ENCODE measurements around the gene SPRY4. TPM values are rescaled to one million over a fixed set of nuclear protein-coding genes. Genes with fewer than 3 reads are reported as not detected.

The SPRY4 gene
- total and polyA plus RNA-seq, 2 of the 13 experiments (the other 11 are each of a cell fraction or from before 2014, with no cell fraction given): 8.9 to 17.8 TPM

DNA sequence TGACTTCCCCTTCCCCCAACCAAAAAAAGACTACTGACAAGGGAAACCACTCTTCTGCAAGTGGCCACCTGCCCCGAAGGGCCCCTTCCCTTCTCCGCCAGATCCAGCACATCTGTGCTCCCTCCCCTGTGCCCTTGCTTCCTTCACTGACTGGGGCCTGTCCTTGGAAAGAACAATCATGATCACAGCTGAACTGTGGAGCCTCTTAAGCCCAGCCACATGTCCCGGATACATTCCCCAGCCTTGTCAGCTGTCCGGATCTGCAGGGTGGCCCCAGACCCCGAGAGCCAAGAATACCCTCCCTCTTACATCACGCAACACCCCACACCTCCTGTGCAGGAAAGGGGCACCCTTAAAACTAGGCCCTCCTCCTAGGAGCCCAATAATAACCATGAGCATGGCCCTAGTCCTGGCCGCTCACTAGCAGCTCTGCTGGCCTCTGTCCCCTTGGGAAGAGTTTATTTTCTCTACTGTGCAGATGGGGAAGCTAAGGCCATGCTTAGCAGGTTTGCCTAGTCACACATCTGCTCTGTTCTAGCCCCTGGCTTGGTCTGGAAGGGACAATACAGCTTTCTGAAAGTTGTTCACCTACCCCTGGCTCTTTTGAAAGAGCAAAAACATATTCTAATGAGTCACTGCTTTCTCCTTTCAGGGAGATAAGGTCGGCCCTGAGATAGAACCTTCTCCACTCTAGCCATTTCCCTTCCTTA, 3.8 kb downstream of the SPRY4 start (continued):
- TF ChIP-seq, protein P1, sequence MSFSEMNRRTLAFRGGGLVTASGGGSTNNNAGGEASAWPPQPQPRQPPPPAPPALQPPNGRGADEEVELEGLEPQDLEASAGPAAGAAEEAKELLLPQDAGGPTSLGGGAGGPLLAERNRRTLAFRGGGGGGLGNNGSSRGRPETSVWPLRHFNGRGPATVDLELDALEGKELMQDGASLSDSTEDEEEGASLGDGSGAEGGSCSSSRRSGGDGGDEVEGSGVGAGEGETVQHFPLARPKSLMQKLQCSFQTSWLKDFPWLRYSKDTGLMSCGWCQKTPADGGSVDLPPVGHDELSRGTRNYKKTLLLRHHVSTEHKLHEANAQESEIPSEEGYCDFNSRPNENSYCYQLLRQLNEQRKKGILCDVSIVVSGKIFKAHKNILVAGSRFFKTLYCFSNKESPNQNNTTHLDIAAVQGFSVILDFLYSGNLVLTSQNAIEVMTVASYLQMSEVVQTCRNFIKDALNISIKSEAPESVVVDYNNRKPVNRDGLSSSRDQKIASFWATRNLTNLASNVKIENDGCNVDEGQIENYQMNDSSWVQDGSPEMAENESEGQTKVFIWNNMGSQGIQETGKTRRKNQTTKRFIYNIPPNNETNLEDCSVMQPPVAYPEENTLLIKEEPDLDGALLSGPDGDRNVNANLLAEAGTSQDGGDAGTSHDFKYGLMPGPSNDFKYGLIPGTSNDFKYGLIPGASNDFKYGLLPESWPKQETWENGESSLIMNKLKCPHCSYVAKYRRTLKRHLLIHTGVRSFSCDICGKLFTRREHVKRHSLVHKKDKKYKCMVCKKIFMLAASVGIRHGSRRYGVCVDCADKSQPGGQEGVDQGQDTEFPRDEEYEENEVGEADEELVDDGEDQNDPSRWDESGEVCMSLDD (CRISPR knock-in tag; IDR thresholded peaks at IDR 0.05; ENCODE audit: borderline replicate concordance): peak; percentile 61; the same call in 1 of the 2 replicates
- no peak for TF ChIP-seq RXRB (CRISPR knock-in tag; IDR thresholded peaks at IDR 0.05; ENCODE audit: borderline replicate concordance)

GRCh38 chr5:142320430-142320738, 4.4 kb downstream of the SPRY4 start:
- H3K27ac ChIP-seq (ENCODE audit: extremely low read length, insufficient read depth, low read length): peak overlapping the region; percentile 54
- POLR2A ChIA-PET: interaction anchor here (0.6 to 10.3 kb wide), 6 partner anchors 13 to 694 kb away, joined by 3 to 122 read pairs (median 4); no protein-coding TSS in a partner anchor
- intact Hi-C loops (cut with micrococcal nuclease; ENCODE audit: unreplicated experiment): loop anchor here (1.0 to 5.0 kb wide), 2 partner anchors 67 to 153 kb away; no protein-coding TSS in a partner anchor
- TF ChIP-seq TMF1 (CRISPR knock-in tag; IDR thresholded peaks at IDR 0.05; ENCODE audit: low read depth) (no peak), DPF2 (CRISPR knock-in tag; IDR thresholded peaks at IDR 0.05; ENCODE audit: borderline replicate concordance, low read depth) (no peak), DMAP1 (CRISPR knock-in tag; IDR thresholded peaks at IDR 0.05) (no peak), SSRP1 (CRISPR knock-in tag; IDR thresholded peaks at IDR 0.05) (0 out of 2 replicates have a peak, but pooled peaks have one; percentile 37), RBFOX2 (IDR thresholded peaks at IDR 0.05; ENCODE audit: low read depth, low read length) (peak; percentile 34; the same call in 1 of the 2 replicates), SATB2 (CRISPR knock-in tag; IDR thresholded peaks at IDR 0.05) (no peak), SOX13 (IDR thresholded peaks at IDR 0.05) (no peak), SOX13 (CRISPR knock-in tag; conservative IDR thresholded peaks at IDR 0.05 in 1 of 2, IDR thresholded peaks at IDR 0.05 in 1 of 2) (peak in 1 of 2 experiments; percentile 27; a peak in 1 of 4 replicates)
- TF ChIP-seq, protein P2, sequence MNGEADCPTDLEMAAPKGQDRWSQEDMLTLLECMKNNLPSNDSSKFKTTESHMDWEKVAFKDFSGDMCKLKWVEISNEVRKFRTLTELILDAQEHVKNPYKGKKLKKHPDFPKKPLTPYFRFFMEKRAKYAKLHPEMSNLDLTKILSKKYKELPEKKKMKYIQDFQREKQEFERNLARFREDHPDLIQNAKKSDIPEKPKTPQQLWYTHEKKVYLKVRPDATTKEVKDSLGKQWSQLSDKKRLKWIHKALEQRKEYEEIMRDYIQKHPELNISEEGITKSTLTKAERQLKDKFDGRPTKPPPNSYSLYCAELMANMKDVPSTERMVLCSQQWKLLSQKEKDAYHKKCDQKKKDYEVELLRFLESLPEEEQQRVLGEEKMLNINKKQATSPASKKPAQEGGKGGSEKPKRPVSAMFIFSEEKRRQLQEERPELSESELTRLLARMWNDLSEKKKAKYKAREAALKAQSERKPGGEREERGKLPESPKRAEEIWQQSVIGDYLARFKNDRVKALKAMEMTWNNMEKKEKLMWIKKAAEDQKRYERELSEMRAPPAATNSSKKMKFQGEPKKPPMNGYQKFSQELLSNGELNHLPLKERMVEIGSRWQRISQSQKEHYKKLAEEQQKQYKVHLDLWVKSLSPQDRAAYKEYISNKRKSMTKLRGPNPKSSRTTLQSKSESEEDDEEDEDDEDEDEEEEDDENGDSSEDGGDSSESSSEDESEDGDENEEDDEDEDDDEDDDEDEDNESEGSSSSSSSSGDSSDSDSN (CRISPR knock-in tag; IDR thresholded peaks at IDR 0.05): peak; percentile 8; the same call in 1 of the 2 replicates
- TF ChIP-seq, protein P3, sequence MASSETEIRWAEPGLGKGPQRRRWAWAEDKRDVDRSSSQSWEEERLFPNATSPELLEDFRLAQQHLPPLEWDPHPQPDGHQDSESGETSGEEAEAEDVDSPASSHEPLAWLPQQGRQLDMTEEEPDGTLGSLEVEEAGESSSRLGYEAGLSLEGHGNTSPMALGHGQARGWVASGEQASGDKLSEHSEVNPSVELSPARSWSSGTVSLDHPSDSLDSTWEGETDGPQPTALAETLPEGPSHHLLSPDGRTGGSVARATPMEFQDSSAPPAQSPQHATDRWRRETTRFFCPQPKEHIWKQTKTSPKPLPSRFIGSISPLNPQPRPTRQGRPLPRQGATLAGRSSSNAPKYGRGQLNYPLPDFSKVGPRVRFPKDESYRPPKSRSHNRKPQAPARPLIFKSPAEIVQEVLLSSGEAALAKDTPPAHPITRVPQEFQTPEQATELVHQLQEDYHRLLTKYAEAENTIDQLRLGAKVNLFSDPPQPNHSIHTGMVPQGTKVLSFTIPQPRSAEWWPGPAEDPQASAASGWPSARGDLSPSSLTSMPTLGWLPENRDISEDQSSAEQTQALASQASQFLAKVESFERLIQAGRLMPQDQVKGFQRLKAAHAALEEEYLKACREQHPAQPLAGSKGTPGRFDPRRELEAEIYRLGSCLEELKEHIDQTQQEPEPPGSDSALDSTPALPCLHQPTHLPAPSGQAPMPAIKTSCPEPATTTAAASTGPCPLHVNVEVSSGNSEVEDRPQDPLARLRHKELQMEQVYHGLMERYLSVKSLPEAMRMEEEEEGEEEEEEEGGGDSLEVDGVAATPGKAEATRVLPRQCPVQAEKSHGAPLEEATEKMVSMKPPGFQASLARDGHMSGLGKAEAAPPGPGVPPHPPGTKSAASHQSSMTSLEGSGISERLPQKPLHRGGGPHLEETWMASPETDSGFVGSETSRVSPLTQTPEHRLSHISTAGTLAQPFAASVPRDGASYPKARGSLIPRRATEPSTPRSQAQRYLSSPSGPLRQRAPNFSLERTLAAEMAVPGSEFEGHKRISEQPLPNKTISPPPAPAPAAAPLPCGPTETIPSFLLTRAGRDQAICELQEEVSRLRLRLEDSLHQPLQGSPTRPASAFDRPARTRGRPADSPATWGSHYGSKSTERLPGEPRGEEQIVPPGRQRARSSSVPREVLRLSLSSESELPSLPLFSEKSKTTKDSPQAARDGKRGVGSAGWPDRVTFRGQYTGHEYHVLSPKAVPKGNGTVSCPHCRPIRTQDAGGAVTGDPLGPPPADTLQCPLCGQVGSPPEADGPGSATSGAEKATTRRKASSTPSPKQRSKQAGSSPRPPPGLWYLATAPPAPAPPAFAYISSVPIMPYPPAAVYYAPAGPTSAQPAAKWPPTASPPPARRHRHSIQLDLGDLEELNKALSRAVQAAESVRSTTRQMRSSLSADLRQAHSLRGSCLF (CRISPR knock-in tag; IDR thresholded peaks at IDR 0.05; ENCODE audit: borderline replicate concordance): no peak

More at GRCh38 chr5:142320430-142320738, 4.4 kb downstream of the SPRY4 start:
- Histone ChIP-seq H3K9me3 (ENCODE audit: low read length) (no peaks in the 10 kb centered on the region), H3K36me3 (replicated peaks in 1 of 2; ENCODE audit: control insufficient read depth in 1 of 2, insufficient read depth in 2 of 2, low read length in 2 of 2) (peaks cover 14 to 34% of the 10 kb centered on the region in 2 experiments), H3K4me1 (ENCODE audit: insufficient read depth, low read length) (peaks cover 74% of the 10 kb centered on the region), H4K20me1 (ENCODE audit: insufficient read depth, low read length) (peaks cover 83% of the 10 kb centered on the region), H3K4me2 (ENCODE audit: low read depth, low read length) (peak overlapping the region; percentile 83), H3K27me3 (ENCODE audit: control insufficient read depth in 1 of 2, insufficient read depth in 2 of 2, low read length in 2 of 2) (no peaks in the 10 kb centered on the region; a peak in 1 of 5 replicates), H2AFZ (ENCODE audit: low read length) (no peak overlapping the region), H3K4me3 (replicated peaks in 1 of 3; ENCODE audit: insufficient read depth in 1 of 3, low read depth in 2 of 3, low read length in 3 of 3) (peak overlapping the region; percentile 62 to 99 (median 98)), H3K9ac (ENCODE audit: insufficient read depth, low read depth, low read length) (peak overlapping the region; percentile 64), H3K79me2 (ENCODE audit: insufficient read depth, low read length) (peaks cover 96% of the 10 kb centered on the region)
- CTCF ChIA-PET (ENCODE audit: low intra/inter-chr PET ratio, low total read pairs): interaction anchor here (0.8 kb wide), 1 partner anchor 228 kb away, joined by 5 read pairs; no protein-coding TSS in a partner anchor
- DNase-seq (ENCODE audit: low spot score) (peak; percentile 80), ATAC-seq (peak; percentile 29), FAIRE-seq (peak; percentile 69)
- in situ Hi-C loops (cut with HindIII; ENCODE audit: extremely low pct_ligation_motif_present, low pct_unique_long_range_greater_than_20kb): loop anchor here (25.0 kb wide), 1 partner anchor 158 kb away; no protein-coding TSS in a partner anchor
- WGBS (ENCODE audit: low lambda C conversion rate): 5% methylated on average over 4 of the region's 4 CpGs
- no TSS peak for BruUV-seq (replicated peaks)

Data from HepG2 (cell line).